Mucosa of rectum (tissue), 2 donors: ENCODE measurements around the gene CFC1B.
"Not testable (repeated sequence)": the region's sequence is repeated elsewhere in the genome, so short reads cannot be mapped to it uniquely, and the experiment has no call there.

Source experiments
- H3K27ac ChIP-seq, 2 donors: one replicate each; pipeline ENCODE4 v1.7.0; 2013; ENCODE audit warnings: inconsistent platforms in 2 of 2, low read depth in 2 of 2, low read length in 2 of 2
- H3K27me3 ChIP-seq, 2 donors: one replicate each; pipeline ENCODE4 v1.7.0; 2013; ENCODE audit warnings: low read length in 2 of 2; ENCODE audit not compliant: control insufficient read depth in 2 of 2, insufficient read depth in 2 of 2
- H3K36me3 ChIP-seq, 2 donors: one replicate each; pipeline ENCODE4 v1.7.0; 2013; ENCODE audit warnings: low read length in 2 of 2; ENCODE audit not compliant: control insufficient read depth in 2 of 2, insufficient read depth in 2 of 2
- H3K4me1 ChIP-seq, 2 donors: one replicate each; pipeline ENCODE4 v1.7.0; 2013; ENCODE audit warnings: low read length in 2 of 2, mild to moderate bottlenecking in 1 of 2; ENCODE audit not compliant: control insufficient read depth in 2 of 2, insufficient read depth in 2 of 2
- H3K4me3 ChIP-seq, 2 donors: one replicate each; pipeline ENCODE4 v1.7.0; 2013; ENCODE audit warnings: low read length in 2 of 2
- H3K9ac ChIP-seq, 2 donors: one replicate each; pipeline ENCODE4 v1.7.0; 2013; ENCODE audit warnings: low read length in 2 of 2, low read depth in 1 of 2, mild to moderate bottlenecking in 1 of 2
- H3K9me3 ChIP-seq, 2 donors: one replicate each; pipeline ENCODE4 v1.7.0; 2013; ENCODE audit warnings: low read length in 2 of 2; ENCODE audit not compliant: control insufficient read depth in 2 of 2
- donor health status: healthy.
- donor health status: Normal muscosa, but diverticular disease.

Gene CFC1B

DNA sequence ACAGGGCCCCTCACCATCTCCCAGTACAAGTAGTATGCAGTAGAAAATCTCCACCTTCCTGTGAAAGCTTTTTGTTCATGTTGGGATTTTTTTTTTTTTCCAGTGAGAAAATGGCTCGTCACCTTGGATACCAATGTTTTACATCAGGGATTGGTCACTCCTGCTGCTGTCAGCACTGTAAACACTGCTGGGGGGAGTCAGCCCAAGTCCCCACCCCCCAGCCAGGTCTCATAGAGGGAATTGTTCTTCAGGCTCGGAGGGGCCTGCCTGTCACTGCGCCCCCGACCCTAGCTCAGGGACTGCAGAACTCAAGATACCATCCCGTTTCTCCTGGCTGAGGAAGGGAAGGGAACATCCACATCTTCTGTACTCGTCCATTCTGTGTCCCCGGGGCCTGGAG, at the start of gene CFC1B:
Gene CFC1B, plus strand, starts transcription at position 231 of the 400 bp plus-strand sequence. CDS start 263 bp downstream, outside the sequence.
- not testable (repeated sequence) for H3K27me3 ChIP-seq, H3K36me3 ChIP-seq, H3K4me3 ChIP-seq, H3K9me3 ChIP-seq, H3K4me1 ChIP-seq, H3K9ac ChIP-seq, H3K27ac ChIP-seq

DNA sequence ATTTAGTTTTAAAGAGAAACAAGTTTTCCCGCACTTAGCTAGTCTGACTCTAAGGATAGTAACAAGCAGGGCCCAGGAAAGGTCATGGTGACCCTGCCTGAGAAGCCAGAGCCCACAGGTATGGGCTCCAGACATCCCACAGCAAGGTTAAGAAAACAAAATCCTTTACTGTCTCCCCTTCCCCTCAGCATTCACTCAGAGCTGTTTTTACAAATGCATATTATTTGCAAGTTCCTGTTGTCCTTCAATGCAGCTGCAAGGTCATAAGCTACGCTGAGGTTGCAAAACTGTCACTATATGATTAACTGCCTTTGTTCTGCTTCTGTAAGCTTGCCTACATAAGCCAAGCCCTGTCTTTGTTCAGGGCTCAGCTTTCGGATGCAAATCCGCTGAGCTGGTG, 29.9 kb upstream of the CFC1B start:
- not testable (repeated sequence) for H3K4me1 ChIP-seq, H3K27me3 ChIP-seq, H3K27ac ChIP-seq, H3K9me3 ChIP-seq, H3K36me3 ChIP-seq, H3K9ac ChIP-seq, H3K4me3 ChIP-seq

DNA sequence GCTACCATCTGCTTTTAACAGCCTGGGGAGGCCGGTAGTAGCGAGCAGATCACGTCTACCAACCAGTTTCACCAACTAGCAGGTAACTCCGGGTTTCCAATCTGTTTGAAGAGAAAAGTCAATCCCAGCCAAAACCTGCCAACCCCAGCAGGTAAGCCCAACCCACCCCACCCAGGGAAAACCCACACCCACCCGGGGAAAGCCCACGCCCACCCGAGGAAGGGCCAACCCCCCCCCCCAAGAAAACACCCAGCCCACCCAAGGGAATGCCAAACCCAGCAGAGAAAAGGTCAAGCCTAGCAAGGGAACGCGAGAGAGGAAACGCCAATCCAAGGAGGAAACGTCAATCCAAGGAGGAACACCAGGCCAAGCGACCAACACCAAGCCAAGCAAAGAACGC, 11.8 kb upstream of the CFC1B start, which contains the start of gene POTEI:
Gene POTEI, minus strand, starts transcription at position 101 of the 400 bp plus-strand sequence. Its CDS starts 93 bp downstream, at position 8.
- not testable (repeated sequence) for H3K9me3 ChIP-seq, H3K27ac ChIP-seq, H3K27me3 ChIP-seq, H3K4me3 ChIP-seq, H3K36me3 ChIP-seq, H3K9ac ChIP-seq, H3K4me1 ChIP-seq

DNA sequence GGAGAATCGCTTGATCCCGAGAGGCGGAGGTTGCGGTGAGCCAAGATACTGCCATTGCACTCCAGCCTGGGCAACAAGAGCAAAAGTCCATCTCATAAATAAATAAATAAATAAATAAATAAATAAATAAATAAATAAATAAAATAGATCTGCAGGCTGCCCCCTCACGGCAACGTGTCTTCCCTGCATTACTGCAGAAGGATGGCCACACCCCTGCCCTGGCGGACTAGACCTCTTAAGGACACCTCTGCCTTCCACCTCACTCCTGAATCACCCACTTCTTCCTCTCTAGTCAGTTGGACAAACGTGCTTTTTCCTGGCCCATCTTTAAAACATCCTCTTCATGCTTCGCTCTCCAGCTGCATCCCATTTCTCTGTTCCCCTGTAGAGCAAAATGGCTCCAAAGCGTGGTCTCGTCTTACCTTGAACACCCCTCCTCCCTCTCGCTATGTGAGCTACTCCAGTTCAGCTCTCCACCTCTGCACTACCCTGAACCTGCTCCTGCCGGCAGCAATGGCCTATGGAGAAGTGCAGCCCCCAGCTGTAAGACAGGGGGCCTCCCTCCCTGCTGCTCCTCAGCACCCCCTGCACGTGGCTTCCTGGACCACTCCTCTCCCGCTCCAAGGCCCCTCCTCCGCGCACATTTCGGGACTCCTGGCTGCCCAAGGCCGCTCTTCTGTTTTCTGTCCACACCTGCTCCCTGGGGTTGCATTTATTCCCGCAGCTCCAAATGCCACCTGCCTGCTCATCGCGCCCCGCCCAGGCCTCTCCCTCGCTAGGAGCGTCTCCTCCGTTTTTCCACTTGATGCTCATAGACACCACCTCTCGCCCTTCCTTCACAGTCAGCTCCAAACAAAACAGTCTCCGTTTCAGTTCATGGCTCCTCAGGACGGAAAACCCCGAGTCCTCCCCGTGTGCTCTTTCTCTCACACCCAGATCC, 9.9 kb upstream of the CFC1B start:
- H3K27ac ChIP-seq, H3K9ac ChIP-seq, H3K4me1 ChIP-seq, H3K9me3 ChIP-seq, H3K36me3 ChIP-seq, H3K4me3 ChIP-seq, H3K27me3 ChIP-seq: not testable (repeated sequence)

DNA sequence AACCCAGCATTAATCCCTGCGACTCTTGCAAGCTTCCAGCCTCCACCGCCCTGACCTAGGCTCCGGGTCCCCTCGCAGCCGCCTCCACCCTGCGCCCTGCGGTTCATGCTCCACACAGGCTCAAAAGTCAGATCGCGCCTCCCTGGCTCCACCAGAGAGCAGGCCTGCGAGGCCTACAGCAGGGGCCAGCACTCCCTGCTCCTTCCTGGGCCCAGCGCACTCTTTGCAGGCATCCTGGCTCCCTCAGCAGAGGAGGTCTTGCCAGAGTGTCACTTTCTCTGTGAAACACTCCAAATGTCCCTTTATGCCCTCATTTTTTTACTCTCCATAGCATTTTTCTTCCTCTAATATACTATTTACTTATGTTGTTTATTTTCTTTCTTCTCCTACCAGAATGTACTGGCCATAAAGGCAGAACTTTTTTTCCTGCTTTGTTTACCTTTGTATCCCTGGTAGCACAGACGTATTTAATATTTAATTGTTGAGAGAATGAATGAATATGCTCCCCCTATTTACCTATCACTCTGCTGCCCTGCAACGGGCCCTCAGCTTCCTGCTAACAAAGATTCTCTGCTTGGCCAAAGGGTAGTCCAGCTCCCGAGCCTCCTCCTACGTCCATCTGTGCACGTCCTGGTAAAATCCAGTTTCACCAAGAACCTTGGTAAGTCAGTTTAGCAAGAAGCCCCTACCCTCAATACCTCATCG, 9.1 kb upstream of the CFC1B start:
- H3K4me3 ChIP-seq, H3K9me3 ChIP-seq, H3K9ac ChIP-seq, H3K36me3 ChIP-seq, H3K27me3 ChIP-seq, H3K27ac ChIP-seq, H3K4me1 ChIP-seq: not testable (repeated sequence)

DNA sequence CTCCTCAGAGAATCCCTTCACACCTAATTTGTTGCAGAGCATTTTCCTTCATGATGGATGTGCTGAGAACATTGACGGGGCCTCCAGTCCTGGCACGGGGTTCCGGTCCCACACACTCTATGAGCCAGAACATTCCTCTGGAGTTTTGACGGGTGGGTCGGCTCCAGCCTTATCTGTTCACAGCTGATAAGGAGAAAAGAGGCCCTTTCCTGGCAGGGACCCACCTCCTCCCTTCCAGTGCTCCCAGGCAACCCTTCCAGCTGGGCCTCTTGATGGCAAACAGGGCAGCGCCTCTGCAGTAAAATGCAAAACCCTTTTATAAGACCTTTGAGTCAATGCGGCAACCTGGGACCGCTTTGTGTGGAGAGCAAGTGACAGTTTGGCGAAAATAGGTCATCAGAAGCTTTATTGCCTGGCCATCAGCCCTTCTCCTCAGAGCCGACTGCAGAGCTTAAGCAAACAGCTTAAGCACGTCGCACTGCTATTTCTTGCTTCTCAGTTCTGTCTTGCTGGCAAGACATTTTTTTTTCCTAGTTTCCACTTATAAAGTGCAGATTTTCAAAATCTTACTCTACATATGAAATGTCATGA, 2.4 kb upstream of the CFC1B start:
- not testable (repeated sequence) for H3K27me3 ChIP-seq, H3K4me1 ChIP-seq, H3K9ac ChIP-seq, H3K36me3 ChIP-seq, H3K27ac ChIP-seq, H3K9me3 ChIP-seq, H3K4me3 ChIP-seq

DNA sequence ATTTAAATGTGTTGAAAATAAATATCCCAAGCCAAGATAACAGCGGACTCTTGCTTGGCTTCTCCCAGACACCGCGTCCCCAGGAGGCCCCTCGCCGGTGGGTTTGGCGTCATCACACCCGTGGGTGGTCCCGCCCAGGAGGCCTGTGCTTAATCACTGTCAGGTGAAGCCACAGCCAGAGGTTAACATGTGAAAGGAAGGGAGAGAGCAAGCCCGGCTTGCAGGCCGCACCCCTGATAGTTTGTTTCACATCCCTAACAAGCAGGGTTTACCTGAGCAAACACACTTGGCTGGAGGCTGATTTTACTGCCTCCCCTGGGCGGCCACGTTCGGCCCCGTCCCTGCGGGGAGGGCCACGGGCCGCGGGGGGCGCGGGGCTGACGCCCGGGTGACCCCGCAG, 1.4 kb downstream of the CFC1B start:
- not testable (repeated sequence) for H3K27me3 ChIP-seq, H3K9ac ChIP-seq, H3K4me1 ChIP-seq, H3K4me3 ChIP-seq, H3K27ac ChIP-seq, H3K36me3 ChIP-seq, H3K9me3 ChIP-seq

DNA sequence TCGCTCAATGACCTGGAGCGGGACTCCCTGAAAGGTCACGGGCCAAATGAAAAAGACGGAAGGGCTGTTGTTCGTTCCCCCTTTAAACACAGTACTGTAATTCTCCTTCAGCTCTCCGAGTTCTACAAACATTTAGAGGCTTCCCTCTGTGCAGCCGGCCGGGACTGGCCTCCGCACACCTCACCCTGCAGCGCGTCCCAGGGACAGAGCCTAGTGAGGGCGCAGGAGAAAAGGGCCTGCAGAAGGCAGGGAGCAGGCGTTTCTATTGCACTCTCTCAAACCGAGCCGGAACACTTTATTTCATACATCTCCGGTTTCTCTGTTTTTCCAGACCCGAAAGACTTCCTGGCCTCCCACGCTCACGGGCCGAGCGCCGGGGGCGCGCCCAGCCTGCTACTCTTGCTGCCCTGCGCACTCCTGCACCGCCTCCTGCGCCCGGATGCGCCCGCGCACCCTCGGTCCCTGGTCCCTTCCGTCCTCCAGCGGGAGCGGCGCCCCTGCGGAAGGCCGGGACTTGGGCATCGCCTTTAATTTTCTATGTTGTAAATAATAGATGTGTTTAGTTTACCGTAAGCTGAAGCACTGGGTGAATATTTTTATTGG, 6.4 kb downstream of the CFC1B start:
- H3K4me1 ChIP-seq, H3K27ac ChIP-seq, H3K9ac ChIP-seq, H3K36me3 ChIP-seq, H3K9me3 ChIP-seq, H3K4me3 ChIP-seq, H3K27me3 ChIP-seq: not testable (repeated sequence)

DNA sequence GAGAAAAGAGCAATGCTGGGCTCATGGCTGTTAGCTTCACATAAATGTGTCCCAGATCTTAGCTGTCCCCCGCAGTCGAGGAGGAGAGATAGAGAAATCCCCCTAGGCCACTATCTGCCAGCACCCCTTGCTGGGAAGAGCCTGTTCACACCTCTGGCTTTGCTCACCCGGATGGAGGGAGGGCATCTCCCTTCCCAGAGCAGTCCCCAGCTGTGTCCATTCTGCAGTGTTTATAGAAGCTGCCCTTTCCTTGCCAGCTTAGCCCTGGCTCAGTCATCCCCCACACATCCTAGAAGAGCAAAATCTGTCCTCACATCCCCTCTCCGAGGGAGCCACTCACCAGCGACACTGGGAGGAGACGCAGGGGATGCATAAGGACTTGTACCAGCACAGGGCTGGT, 8.5 kb downstream of the CFC1B start:
- not testable (repeated sequence) for H3K36me3 ChIP-seq, H3K27me3 ChIP-seq, H3K9ac ChIP-seq, H3K27ac ChIP-seq, H3K4me1 ChIP-seq, H3K9me3 ChIP-seq, H3K4me3 ChIP-seq

DNA sequence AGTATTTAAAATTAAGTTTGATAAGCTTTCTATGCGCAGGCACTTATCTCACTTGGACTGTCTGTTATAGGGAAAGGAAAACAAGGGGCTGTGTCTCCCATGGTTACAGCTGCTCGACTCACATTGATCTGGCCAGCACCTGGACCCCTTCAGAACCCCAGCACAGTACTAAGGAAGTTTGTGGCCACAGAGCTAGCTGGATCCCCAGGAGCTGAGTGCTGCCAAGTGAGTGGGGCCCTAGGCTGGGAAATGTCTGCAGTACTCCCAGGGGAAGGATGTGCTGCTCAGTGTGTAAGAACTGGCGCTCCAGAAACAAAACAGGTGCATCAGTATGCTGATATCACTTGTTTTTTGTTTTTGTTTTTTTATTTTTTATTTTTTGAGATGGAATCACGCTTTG, 9.2 kb downstream of the CFC1B start:
- not testable (repeated sequence) for H3K36me3 ChIP-seq, H3K4me3 ChIP-seq, H3K27ac ChIP-seq, H3K9ac ChIP-seq, H3K4me1 ChIP-seq, H3K27me3 ChIP-seq, H3K9me3 ChIP-seq
